H1 (cell line): ENCODE results near the gene ZFR.

Experiments used
- CHD1 ChIP-seq: IDR thresholded peaks from 2 replicates; pipeline ENCODE4 v1.6.1; 2012; ENCODE audit warnings: low read depth, low read length, improper control_type of control experiment
- CTCF ChIP-seq, 3 experiments: IDR thresholded peaks; 1 replicate in 2 of 3; 2 replicates in 1 of 3; pipeline versions ENCODE4 v1.5.1 to v1.6.1; 2011; ENCODE audit warnings: low read length in 3 of 3, mild to moderate bottlenecking in 3 of 3, inconsistent platforms in 2 of 3, low read depth in 1 of 3, moderate library complexity in 1 of 3; ENCODE audit not compliant: insufficient read depth in 1 of 3; ENCODE audit errors: control extremely low read depth in 1 of 3
- TAF1 ChIP-seq: IDR thresholded peaks from 2 replicates; pipeline ENCODE4 v1.6.1; 2011; ENCODE audit warnings: mild to moderate bottlenecking, low read depth, low read length

GRCh38 chr5:32315221-32316014 lies 129.1 kb downstream of the ZFR start:
- no peak for TF ChIP-seq CTCF (IDR thresholded peaks at IDR 0.05; ENCODE audit: control extremely low read depth in 1 of 3, insufficient read depth in 1 of 3, low read depth in 1 of 3, low read length in 3 of 3)
- no peak for TF ChIP-seq CHD1
- no peak for TF ChIP-seq TAF1
